ENCODE data around the gene BIN2. TPM values are rescaled to one million over a fixed set of nuclear protein-coding genes. Genes with fewer than 3 reads are reported as not detected.

The BIN2 gene
- total and polyA plus RNA-seq, 9 of the 15 experiments (the other 6 are each of a cell fraction or from before 2014, with no cell fraction given) = 0.04 to 0.39 (median 0.25) TPM; not detected in 1

DNA sequence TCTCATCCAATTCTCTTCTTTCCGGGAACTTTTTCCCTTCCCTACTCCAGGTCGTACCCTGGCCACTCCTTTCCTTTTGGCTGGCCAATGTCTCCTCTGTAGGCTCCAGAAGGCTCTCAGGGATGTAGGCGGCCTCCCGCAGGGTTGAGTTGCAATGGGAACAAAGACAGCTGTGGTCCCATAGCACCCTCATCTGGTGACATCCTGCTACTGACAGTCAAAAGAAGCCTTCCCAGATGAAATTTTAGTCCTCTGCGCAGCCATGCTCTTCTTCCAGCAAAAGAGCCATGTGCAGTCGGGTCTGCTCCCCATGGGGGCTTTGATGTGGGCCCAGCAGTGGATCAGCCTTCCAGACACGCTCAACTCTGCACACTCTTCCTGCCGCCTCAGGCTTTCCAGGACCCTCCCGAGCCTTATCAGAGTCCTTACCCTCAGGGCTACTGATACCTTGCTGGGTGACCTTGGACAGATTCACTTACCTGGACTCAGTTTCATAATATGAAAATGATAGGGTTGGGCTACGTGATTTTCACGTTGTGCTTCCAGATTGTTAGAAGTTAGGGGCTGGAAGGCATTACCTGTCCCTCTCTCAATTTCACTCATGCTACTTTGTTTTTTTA lies 28.0 kb upstream of the BIN2 start (continued):
- no peak for TF ChIP-seq RUNX1 (IDR thresholded peaks at IDR 0.05; ENCODE audit: low read depth)
- peak; percentile 17; the same call in 1 of the 2 replicates for TF ChIP-seq ESRRA (IDR thresholded peaks at IDR 0.05; ENCODE audit: borderline replicate concordance, low read depth)
- no peak for TF ChIP-seq RBFOX2 (IDR thresholded peaks at IDR 0.05; ENCODE audit: low read depth, low read length)
- no peak for TF ChIP-seq ZNF695 (CRISPR knock-in tag; IDR thresholded peaks at IDR 0.05)
- no peak for TF ChIP-seq ZNF324 (CRISPR knock-in tag; IDR thresholded peaks at IDR 0.05)
- TF ChIP-seq FOS (IDR thresholded peaks at IDR 0.05; ENCODE audit: extremely low read depth, insufficient read length) = no peak
- no peak for TF ChIP-seq PRMT5 (CRISPR knock-in tag; IDR thresholded peaks at IDR 0.05)
- no peak for TF ChIP-seq ZNF740 (CRISPR knock-in tag; IDR thresholded peaks at IDR 0.05)
- TF ChIP-seq ZNF740 (tag; IDR thresholded peaks at IDR 0.05) = no peak
- TF ChIP-seq, protein P1, sequence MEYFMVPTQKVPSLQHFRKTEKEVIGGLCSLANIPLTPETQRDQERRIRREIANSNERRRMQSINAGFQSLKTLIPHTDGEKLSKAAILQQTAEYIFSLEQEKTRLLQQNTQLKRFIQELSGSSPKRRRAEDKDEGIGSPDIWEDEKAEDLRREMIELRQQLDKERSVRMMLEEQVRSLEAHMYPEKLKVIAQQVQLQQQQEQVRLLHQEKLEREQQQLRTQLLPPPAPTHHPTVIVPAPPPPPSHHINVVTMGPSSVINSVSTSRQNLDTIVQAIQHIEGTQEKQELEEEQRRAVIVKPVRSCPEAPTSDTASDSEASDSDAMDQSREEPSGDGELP (CRISPR knock-in tag; IDR thresholded peaks at IDR 0.05; ENCODE audit: borderline replicate concordance) = peak; percentile 61
- no peak for TF ChIP-seq MECOM (CRISPR knock-in tag; IDR thresholded peaks at IDR 0.05)
- TF ChIP-seq KDM2B (CRISPR knock-in tag; IDR thresholded peaks at IDR 0.05) = no peak
- TF ChIP-seq NUFIP1 (IDR thresholded peaks at IDR 0.05; ENCODE audit: partially characterized antibody) = no peak
- TF ChIP-seq ZNF778 (CRISPR knock-in tag; IDR thresholded peaks at IDR 0.05) = no peak
- no peak for TF ChIP-seq TBP (optimal IDR thresholded peaks at IDR 0.05; ENCODE audit: low read depth, low read length)
- TF ChIP-seq LEF1 (IDR thresholded peaks at IDR 0.05) = no peak
- no peak for TF ChIP-seq POLR2H (tag; IDR thresholded peaks at IDR 0.05; ENCODE audit: low read depth)
- no peak for TF ChIP-seq ETV5 (CRISPR knock-in tag; IDR thresholded peaks at IDR 0.05; ENCODE audit: low read depth)
- TF ChIP-seq CREB1 (IDR thresholded peaks at IDR 0.05) = no peak
- no peak for TF ChIP-seq CREB1 (CRISPR knock-in tag; IDR thresholded peaks at IDR 0.05)
- no peak for TF ChIP-seq MTA3 (IDR thresholded peaks at IDR 0.05; ENCODE audit: borderline replicate concordance)
- TF ChIP-seq ZNF431 (CRISPR knock-in tag; IDR thresholded peaks at IDR 0.05) = no peak
- TF ChIP-seq ZC3H11A (IDR thresholded peaks at IDR 0.05; ENCODE audit: low read depth, low read length) = no peak
- TF ChIP-seq, protein P2, sequence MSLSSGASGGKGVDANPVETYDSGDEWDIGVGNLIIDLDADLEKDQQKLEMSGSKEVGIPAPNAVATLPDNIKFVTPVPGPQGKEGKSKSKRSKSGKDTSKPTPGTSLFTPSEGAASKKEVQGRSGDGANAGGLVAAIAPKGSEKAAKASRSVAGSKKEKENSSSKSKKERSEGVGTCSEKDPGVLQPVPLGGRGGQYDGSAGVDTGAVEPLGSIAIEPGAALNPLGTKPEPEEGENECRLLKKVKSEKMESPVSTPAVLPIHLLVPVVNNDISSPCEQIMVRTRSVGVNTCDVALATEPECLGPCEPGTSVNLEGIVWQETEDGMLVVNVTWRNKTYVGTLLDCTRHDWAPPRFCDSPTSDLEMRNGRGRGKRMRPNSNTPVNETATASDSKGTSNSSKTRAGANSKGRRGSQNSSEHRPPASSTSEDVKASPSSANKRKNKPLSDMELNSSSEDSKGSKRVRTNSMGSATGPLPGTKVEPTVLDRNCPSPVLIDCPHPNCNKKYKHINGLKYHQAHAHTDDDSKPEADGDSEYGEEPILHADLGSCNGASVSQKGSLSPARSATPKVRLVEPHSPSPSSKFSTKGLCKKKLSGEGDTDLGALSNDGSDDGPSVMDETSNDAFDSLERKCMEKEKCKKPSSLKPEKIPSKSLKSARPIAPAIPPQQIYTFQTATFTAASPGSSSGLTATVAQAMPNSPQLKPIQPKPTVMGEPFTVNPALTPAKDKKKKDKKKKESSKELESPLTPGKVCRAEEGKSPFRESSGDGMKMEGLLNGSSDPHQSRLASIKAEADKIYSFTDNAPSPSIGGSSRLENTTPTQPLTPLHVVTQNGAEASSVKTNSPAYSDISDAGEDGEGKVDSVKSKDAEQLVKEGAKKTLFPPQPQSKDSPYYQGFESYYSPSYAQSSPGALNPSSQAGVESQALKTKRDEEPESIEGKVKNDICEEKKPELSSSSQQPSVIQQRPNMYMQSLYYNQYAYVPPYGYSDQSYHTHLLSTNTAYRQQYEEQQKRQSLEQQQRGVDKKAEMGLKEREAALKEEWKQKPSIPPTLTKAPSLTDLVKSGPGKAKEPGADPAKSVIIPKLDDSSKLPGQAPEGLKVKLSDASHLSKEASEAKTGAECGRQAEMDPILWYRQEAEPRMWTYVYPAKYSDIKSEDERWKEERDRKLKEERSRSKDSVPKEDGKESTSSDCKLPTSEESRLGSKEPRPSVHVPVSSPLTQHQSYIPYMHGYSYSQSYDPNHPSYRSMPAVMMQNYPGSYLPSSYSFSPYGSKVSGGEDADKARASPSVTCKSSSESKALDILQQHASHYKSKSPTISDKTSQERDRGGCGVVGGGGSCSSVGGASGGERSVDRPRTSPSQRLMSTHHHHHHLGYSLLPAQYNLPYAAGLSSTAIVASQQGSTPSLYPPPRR (CRISPR knock-in tag; IDR thresholded peaks at IDR 0.05; ENCODE audit: borderline replicate concordance) = no peak
- TF ChIP-seq NFE2L1 (tag; IDR thresholded peaks at IDR 0.05; ENCODE audit: borderline replicate concordance, low read depth) = no peak

All from K562 (cell line).